ENCODE measurements around the gene VILL.
"Not testable (repeated sequence)": the region's sequence is repeated elsewhere in the genome, so short reads cannot be mapped to it uniquely, and the experiment has no call there.

The VILL gene

DNA sequence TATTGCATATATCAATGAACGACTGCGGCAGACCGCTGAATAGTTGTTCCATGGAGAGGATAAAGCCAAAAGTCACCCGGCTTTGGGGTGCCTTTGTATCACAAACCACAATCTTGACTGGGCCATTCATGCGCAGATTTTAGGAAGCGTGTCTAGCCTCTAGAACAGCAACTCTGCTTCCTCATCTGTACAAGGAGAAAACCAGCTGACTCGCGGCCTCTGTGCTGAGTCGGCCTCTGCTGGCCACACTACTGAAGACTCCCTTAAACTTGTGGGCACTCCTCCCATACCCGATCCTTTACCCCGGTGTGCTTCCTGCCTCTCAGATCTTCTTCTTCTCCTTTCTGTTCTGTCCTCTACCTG, 49.3 kb downstream of the VILL start:
- peak; percentile 71 for DNase-seq

GRCh38 chr3:38040401-38040800, 49.8 kb downstream of the VILL start:
- DNase-seq: no peak

- DNase-seq: no peak
Measured at GRCh38 chr3:38043486-38043885, 52.9 kb downstream of the VILL start.

DNA sequence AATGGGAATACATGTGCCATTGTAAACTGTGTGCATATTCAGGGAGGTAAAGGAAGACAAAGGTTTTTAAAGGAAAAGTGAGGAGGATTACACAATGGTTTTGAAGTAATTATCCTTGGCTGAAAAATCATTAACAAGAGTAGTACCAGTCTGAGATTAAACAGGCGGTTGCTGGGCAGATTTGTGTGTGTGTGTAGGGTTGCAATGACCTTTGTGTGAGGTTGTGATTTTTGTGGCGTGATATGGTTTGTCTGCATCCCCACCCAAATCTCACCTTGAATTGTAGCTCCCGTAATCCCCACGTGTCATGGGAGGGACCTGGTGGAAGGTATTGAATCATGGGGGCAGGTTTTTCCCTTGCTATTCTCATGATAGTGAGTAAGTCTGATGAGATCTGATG, 55.4 kb downstream of the VILL start:
- DNase-seq: no peak

DNA sequence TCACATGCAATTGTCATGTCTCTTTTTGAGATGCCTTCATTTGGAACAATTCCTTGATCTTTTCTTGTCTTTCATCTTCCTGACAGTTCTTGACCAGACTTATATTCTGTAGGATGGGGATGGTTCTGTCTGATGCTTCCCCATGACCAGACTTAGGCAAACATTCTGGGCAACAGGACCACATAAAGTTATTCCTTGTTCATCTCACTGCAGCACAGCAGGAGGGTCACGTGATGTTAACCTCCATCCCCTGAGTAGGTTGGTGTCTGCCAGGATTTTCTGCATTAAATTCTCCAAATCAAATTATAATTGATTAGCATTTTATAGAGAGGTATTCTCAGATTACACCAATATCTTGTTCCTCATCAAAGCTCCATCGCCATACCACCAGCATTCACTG, 56.2 kb downstream of the VILL start:
- no peak for DNase-seq

DNA sequence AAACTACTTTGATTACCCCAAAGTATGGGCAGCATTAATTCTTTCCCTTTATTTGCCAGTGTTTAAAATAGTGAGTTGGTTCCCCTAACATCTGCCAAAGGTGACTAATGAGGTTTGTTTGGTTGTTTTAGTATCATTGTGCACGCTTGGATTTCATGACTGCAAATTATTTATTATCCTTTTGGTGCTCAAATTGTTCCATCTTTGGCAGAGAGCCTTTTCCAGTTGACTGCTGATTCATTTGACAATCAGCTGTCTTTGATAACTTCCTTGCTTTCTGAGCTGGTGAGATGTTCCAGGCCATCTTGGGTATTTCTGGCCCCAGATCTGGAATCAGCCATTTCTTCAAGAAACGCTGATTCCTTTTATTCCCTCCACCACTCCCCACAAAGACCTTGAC, 57.3 kb downstream of the VILL start:
- no peak for DNase-seq

- DNase-seq: no peak
Measured at GRCh38 chr3:38049358-38050126, 59.0 kb downstream of the VILL start.

DNA sequence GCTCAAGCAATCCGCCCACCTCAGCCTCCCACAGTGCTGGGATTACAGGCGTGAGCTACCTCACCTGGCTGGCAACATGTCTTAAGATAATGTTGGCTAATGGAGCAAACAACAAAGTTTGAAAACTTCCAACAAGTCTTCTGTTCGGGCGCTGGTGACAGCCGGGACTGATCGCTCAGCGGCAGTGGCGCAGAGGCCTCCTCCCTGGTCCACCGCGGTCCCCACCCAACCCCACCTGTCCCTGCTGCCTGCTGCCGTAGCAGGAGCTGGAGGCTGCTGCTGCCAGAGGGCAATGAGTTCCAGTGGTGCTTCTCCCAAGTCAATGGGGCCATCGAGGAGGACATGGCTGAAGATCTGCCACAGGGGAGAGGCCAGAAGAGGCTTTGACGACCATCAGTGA, 60.5 kb downstream of the VILL start:
- no peak for DNase-seq

- DNase-seq: not testable (repeated sequence)
Measured at GRCh38 chr3:38053286-38053685, 62.7 kb downstream of the VILL start.

DNA sequence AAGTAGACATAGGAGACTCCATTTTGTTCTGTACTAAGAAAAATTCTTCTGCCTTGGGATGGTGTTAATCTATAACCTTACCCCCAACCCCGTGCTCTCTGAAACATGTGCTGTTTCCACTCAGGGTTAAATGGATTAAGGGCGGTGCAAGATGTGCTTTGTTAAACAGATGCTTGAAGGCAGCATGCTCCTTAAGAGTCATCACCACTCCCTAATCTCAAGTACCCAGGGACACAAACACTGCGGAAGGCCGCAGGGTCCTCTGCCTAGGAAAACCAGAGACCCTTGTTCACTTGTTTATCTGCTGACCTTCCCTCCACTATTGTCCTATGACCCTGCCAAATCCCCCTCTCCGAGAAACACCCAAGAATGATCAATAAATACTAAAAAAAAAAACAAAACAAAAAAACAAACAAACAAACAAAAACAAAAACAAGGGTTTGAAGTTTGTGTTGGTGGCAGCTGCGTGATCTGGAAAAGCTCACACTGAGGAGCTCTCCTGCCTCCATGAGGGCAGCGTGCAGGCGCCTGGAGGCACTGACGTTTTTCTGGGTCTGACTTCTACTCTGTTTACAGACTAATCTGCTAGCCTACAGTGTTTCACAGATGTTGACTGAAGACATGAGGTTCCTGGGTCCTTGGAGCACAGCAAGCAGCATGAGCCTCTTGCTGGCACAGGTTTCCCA, 63.4 kb downstream of the VILL start:
- not testable (repeated sequence) for DNase-seq

DNA sequence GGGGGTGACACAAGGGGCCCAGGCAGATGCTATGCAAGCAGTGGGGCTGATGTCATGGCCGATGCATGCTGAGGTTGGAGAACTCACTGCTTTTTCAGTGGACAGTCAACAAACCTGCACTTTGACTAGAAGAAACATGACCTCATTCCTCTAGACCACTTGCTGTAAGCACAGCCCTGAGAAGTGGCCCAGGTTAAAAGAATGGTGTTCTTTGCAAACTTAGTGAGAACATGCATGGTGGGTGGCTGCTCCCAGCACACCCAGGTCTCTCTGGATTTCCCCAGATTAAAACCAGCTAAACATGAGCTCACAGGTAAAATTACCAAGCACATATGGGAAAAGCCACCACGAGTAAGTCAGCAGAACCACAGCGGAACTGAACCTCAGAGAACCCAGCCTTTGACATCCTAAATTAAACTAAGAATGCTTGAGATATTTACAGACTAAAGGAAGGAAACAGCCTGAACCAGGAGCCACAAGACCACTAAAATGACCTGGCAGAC, 64.0 kb downstream of the VILL start:
- DNase-seq: no peak

Measured in CD4-positive, alpha-beta T cell treated with Interleukin-12 subunit alpha and Interleukin-12 subunit beta, for 1 hour (primary cell).